GM12878 (cell line): Measurements from ENCODE around the gene STX16. TPM values are rescaled to one million over a fixed set of nuclear protein-coding genes. Genes with fewer than 3 reads are reported as not detected.
A peak's percentile ranks its signal among the peaks of the same experiment; 100 is the strongest.

Experiments used
- ATF3 ChIP-seq: IDR thresholded peaks from 2 replicates; pipeline ENCODE4 v1.6.1; 2011; ENCODE audit warnings: low read depth, mild to moderate bottlenecking, low read length, moderate library complexity, borderline replicate concordance; ENCODE audit errors: extremely low read depth
- ATF7 ChIP-seq: fragments of 450-650 bp; IDR thresholded peaks from 2 replicates; pipeline ENCODE4 v1.6.1; 2016; ENCODE audit warnings: low read depth, mild to moderate bottlenecking
- BCLAF1 ChIP-seq: fragments of 450-650 bp; IDR thresholded peaks from 2 replicates; pipeline ENCODE4 v1.6.1; 2017; ENCODE audit warnings: antibody characterized with exemption, mild to moderate bottlenecking, moderate library complexity
- BRCA1 ChIP-seq: IDR thresholded peaks from 2 replicates; pipeline ENCODE4 v1.6.1; 2011; ENCODE audit warnings: low read depth, low read length, improper control_type of control experiment
- CEBPB ChIP-seq, 2 experiments: fragments of 150-350 bp in 1 of 2; IDR thresholded peaks; 2 replicates each; pipeline ENCODE4 v1.6.1; 2012 to 2014; ENCODE audit warnings: low read depth in 2 of 2, low read length in 2 of 2, borderline replicate concordance in 1 of 2, inconsistent platforms in 1 of 2
- EP300 ChIP-seq, 2 experiments: fragments of 150-350 bp in 1 of 2; IDR thresholded peaks; 2 replicates each; pipeline ENCODE4 v1.6.1; 2011 to 2012; ENCODE audit warnings: low read depth in 2 of 2, low read length in 2 of 2, borderline replicate concordance in 1 of 2, improper control_type of control experiment in 1 of 2, inconsistent platforms in 1 of 2; ENCODE audit not compliant: control insufficient read depth in 1 of 2
- MEF2A ChIP-seq: IDR thresholded peaks from 2 replicates; pipeline ENCODE4 v1.6.1; 2011; ENCODE audit warnings: low read depth, mild to moderate bottlenecking, low read length, moderate library complexity; ENCODE audit not compliant: insufficient read depth
- NBN ChIP-seq: fragments of 450-650 bp; IDR thresholded peaks from 2 replicates; pipeline ENCODE4 v1.6.1; 2016
- RAD51 ChIP-seq: fragments of 450-650 bp; IDR thresholded peaks from 2 replicates; pipeline ENCODE4 v1.6.1; 2016; ENCODE audit warnings: moderate library complexity, mild to moderate bottlenecking, inconsistent platforms
- RELA ChIP-seq: fragments of 450-650 bp; IDR thresholded peaks from 2 replicates; pipeline ENCODE4 v1.8.0; 2014; ENCODE audit warnings: borderline replicate concordance; ENCODE audit not compliant: partially characterized antibody
- STAT3 ChIP-seq: IDR thresholded peaks from 2 replicates; pipeline ENCODE4 v1.6.1; 2011; ENCODE audit warnings: low read depth, low read length, improper control_type of control experiment
- YY1 ChIP-seq: IDR thresholded peaks from 2 replicates; pipeline ENCODE4 v1.6.1; 2011; ENCODE audit warnings: low read depth, mild to moderate bottlenecking, low read length
- ZBED1 ChIP-seq: IDR thresholded peaks from 2 replicates; pipeline ENCODE4 v1.6.1; 2016; ENCODE audit warnings: borderline replicate concordance
- ZNF207 ChIP-seq: fragments of 450-650 bp; IDR thresholded peaks from 2 replicates; pipeline ENCODE4 v1.6.1; 2014; ENCODE audit warnings: antibody characterized with exemption, mild to moderate bottlenecking, borderline replicate concordance
- polyA plus RNA-seq, 11 experiments: library from polyadenylated mRNA; depleted of rRNA in 4 of 11; unstranded in 6 of 11; stranded (reverse) in 5 of 11; fragments of >200 nt; fragmentation: Nextera tagmentation in 4 of 11; fragmentation: Illumina TruSeq in 1 of 11; extraction: Ambion mirVana in 4 of 11; extraction: Trizol in 1 of 11; gene quantifications; 1 replicate in 1 of 11; 2 replicates in 10 of 11; pipeline versions ENCODE4 v1.2.1 to v1.2.3, GENCODE V29; 2011 to 2016; ENCODE audit warnings: inconsistent platforms in 2 of 11, missing spikeins in 2 of 11, low read depth in 1 of 11
- total RNA-seq, 4 experiments: library from RNA; depleted of rRNA in 3 of 4; stranded (reverse); fragments of >200 nt in 3 of 4; fragmentation: Illumina TruSeq in 1 of 4; extraction: Trizol in 1 of 4; gene quantifications; 2 replicates each; pipeline versions ENCODE4 v1.2.1 to v1.2.3, GENCODE V29; 2013 to 2021
- TF ChIP-seq, protein P1 (sequence below): IDR thresholded peaks from 2 replicates; pipeline ENCODE4 v1.6.1; 2011; ENCODE audit warnings: mild to moderate bottlenecking, low read depth, low read length, moderate library complexity; ENCODE audit not compliant: insufficient replicate concordance
- TF ChIP-seq, protein P2 (sequence below): fragments of 450-650 bp; IDR thresholded peaks from 2 replicates; pipeline ENCODE4 v1.6.1; 2017; ENCODE audit warnings: borderline replicate concordance
- TF ChIP-seq, protein P3 (sequence below): fragments of 450-650 bp; IDR thresholded peaks from 2 replicates; pipeline ENCODE4 v1.6.1; 2017; ENCODE audit warnings: mild to moderate bottlenecking, moderate library complexity

STX16 gene
- total and polyA plus RNA-seq, 10 of the 15 experiments (the other 5 are each of a cell fraction or from before 2014, with no cell fraction given) = 6.3 to 68.4 (median 35.8) TPM

DNA sequence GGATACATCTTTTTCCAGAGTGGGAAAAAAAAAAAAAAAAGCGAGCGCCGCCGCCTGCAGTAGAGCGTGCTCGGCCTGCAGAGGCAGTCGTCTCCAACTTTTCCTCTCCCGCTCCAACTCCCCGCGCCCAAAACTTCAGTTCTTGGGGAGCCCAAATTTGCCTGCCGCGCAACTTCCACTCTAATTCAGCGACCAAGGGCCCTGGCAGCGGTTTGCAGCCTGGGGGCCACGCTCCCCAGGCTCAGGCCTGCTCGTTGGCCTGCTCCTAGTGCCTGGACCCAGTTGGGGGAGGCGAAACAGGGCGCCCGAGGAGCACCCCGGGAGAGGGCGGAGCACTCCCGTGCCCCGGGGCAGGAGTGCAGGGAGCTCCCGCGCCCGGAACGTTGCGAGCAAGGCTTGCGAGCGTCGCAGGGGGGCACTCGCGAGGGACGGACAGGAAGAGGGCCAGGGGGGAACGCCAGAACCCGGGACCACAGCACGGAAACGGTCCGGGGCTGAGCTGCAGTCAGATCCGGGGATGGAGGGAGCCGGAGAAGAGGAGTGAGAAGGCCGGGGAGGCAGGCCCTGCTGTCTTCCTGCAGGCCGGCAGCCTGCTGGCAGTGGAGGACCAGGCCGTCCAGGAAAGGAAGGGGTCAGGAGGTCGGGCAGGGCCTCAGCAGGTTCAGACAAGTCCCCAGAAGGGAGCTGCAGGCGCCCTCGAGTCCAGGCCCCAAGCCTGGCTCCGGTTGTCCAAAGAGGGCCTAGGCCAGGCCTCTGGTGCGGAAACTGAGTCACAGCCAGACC lies at the start of gene STX16 (continued):
- TF ChIP-seq, protein P1, sequence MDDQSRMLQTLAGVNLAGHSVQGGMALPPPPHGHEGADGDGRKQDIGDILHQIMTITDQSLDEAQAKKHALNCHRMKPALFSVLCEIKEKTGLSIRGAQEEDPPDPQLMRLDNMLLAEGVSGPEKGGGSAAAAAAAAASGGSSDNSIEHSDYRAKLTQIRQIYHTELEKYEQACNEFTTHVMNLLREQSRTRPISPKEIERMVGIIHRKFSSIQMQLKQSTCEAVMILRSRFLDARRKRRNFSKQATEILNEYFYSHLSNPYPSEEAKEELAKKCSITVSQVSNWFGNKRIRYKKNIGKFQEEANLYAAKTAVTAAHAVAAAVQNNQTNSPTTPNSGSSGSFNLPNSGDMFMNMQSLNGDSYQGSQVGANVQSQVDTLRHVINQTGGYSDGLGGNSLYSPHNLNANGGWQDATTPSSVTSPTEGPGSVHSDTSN = peak; percentile 12
- peak; percentile 90 for TF ChIP-seq YY1
- TF ChIP-seq, protein P2, sequence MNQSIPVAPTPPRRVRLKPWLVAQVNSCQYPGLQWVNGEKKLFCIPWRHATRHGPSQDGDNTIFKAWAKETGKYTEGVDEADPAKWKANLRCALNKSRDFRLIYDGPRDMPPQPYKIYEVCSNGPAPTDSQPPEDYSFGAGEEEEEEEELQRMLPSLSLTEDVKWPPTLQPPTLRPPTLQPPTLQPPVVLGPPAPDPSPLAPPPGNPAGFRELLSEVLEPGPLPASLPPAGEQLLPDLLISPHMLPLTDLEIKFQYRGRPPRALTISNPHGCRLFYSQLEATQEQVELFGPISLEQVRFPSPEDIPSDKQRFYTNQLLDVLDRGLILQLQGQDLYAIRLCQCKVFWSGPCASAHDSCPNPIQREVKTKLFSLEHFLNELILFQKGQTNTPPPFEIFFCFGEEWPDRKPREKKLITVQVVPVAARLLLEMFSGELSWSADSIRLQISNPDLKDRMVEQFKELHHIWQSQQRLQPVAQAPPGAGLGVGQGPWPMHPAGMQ = peak; percentile 51; the same call in 1 of the 2 replicates
- peak; percentile 95 for TF ChIP-seq NBN
- no peak for TF ChIP-seq STAT3
- TF ChIP-seq BRCA1 = peak; percentile 39; the same call in 1 of the 2 replicates
- no peak; the same call in 1 of the 2 replicates for TF ChIP-seq BCLAF1
- no peak for TF ChIP-seq ATF3
- peak; percentile 97 for TF ChIP-seq RELA
- peak; percentile 100 for TF ChIP-seq ZNF207
- TF ChIP-seq ATF7 = no peak
- peak; percentile 75; the same call in 1 of the 2 replicates for TF ChIP-seq ZBED1
- TF ChIP-seq MEF2A = peak; percentile 81
- TF ChIP-seq EP300 (IDR thresholded peaks at IDR 0.05; ENCODE audit: borderline replicate concordance in 1 of 2, control insufficient read depth in 1 of 2, low read depth in 2 of 2, low read length in 2 of 2) = peak; percentile 56 to 61; a peak in 2 of 4 replicates
- TF ChIP-seq, protein P3, sequence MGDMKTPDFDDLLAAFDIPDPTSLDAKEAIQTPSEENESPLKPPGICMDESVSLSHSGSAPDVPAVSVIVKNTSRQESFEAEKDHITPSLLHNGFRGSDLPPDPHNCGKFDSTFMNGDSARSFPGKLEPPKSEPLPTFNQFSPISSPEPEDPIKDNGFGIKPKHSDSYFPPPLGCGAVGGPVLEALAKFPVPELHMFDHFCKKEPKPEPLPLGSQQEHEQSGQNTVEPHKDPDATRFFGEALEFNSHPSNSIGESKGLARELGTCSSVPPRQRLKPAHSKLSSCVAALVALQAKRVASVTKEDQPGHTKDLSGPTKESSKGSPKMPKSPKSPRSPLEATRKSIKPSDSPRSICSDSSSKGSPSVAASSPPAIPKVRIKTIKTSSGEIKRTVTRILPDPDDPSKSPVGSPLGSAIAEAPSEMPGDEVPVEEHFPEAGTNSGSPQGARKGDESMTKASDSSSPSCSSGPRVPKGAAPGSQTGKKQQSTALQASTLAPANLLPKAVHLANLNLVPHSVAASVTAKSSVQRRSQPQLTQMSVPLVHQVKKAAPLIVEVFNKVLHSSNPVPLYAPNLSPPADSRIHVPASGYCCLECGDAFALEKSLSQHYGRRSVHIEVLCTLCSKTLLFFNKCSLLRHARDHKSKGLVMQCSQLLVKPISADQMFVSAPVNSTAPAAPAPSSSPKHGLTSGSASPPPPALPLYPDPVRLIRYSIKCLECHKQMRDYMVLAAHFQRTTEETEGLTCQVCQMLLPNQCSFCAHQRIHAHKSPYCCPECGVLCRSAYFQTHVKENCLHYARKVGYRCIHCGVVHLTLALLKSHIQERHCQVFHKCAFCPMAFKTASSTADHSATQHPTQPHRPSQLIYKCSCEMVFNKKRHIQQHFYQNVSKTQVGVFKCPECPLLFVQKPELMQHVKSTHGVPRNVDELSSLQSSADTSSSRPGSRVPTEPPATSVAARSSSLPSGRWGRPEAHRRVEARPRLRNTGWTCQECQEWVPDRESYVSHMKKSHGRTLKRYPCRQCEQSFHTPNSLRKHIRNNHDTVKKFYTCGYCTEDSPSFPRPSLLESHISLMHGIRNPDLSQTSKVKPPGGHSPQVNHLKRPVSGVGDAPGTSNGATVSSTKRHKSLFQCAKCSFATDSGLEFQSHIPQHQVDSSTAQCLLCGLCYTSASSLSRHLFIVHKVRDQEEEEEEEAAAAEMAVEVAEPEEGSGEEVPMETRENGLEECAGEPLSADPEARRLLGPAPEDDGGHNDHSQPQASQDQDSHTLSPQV = peak; percentile 62; the same call in 1 of the 2 replicates
- no peak for TF ChIP-seq CEBPB (IDR thresholded peaks at IDR 0.05; ENCODE audit: borderline replicate concordance in 1 of 2, low read depth in 2 of 2, low read length in 2 of 2)
- TF ChIP-seq RAD51 = no peak
